Effector memory CD4-positive, alpha-beta T cell (primary cell): ENCODE measurements around the gene HTD2.
"Not testable (repeated sequence)": the region's sequence is repeated elsewhere in the genome, so short reads cannot be mapped to it uniquely, and the experiment has no call there.

Experiments used
- DNase-seq, 3 donors: peaks; one replicate each; pipeline ENCODE4 v3.0.0-alpha.2; 2020
- H3K27ac ChIP-seq: 2 replicates; pipeline ENCODE4 v1.7.0; 2013; ENCODE audit warnings: mild to moderate bottlenecking, low read length, moderate library complexity; ENCODE audit not compliant: insufficient read depth, poor library complexity, severe bottlenecking
- H3K27me3 ChIP-seq: replicated peaks from 2 replicates; pipeline ENCODE4 v1.7.0; 2013; ENCODE audit warnings: mild to moderate bottlenecking, low read length; ENCODE audit not compliant: insufficient read depth, control insufficient read depth, poor library complexity, severe bottlenecking
- H3K36me3 ChIP-seq: 2 replicates; pipeline ENCODE4 v1.7.0; 2013; ENCODE audit warnings: mild to moderate bottlenecking, low read length, moderate library complexity; ENCODE audit not compliant: control insufficient read depth, insufficient read depth
- H3K4me1 ChIP-seq: 2 replicates; pipeline ENCODE4 v1.7.0; 2013; ENCODE audit warnings: low read length, mild to moderate bottlenecking; ENCODE audit not compliant: control insufficient read depth, insufficient read depth, poor library complexity, severe bottlenecking
- H3K4me3 ChIP-seq: 2 replicates; pipeline ENCODE4 v1.7.0; 2013; ENCODE audit warnings: low read length, low read depth, mild to moderate bottlenecking; ENCODE audit not compliant: insufficient read depth, poor library complexity, severe bottlenecking
- H3K9me3 ChIP-seq: 2 replicates; pipeline ENCODE4 v1.7.0; 2013; ENCODE audit warnings: mild to moderate bottlenecking, low read length, moderate library complexity; ENCODE audit not compliant: control insufficient read depth
- total RNA-seq, 3 donors: gene quantifications; one replicate each; lab custom pipeline; 2026; lab: John Stamatoyannopoulos, UW

The HTD2 gene
- total RNA-seq: 0.86 to 1.4 (median 1.3) reads per million in 3 donors

- Histone ChIP-seq H3K4me1 (peaks cover 18% of the 10 kb centered on the region), H3K27me3 (no peaks in the 10 kb centered on the region), H3K27ac (peak within 1 kb of the TSS; percentile 99), H3K36me3 (peaks cover 10% of the 10 kb centered on the region), H3K4me3 (peak within 1 kb of the TSS; percentile 94), H3K9me3 (no peaks in the 10 kb centered on the region)
- DNase-seq: peak; percentile 95 to 98 (median 96)
Observed at GRCh38 chr3:58305882-58306711, at the start of gene HTD2, which contains the start of gene RPP14. HTD2 (plus strand) TSS chr3:58306520; CDS start chr3:58317614, 11,094 bp downstream. RPP14 (plus strand) TSS chr3:58306245; CDS start chr3:58310330, 4,085 bp downstream.

GRCh38 chr3:58258392-58259055 lies 47.8 kb upstream of the HTD2 start:
- no peak for DNase-seq
- Histone ChIP-seq H3K27ac (no peak overlapping the region), H3K9me3 (no peaks in the 10 kb centered on the region), H3K4me1 (no peaks in the 10 kb centered on the region), H3K27me3 (no peaks in the 10 kb centered on the region), H3K4me3 (no peak overlapping the region), H3K36me3 (no peaks in the 10 kb centered on the region)

- no peak overlapping the region for H3K27ac ChIP-seq
- H3K4me3 ChIP-seq: no peak overlapping the region
- H3K9me3 ChIP-seq: no peaks in the 10 kb centered on the region
- DNase-seq: no peak
- H3K36me3 ChIP-seq: no peaks in the 10 kb centered on the region
- H3K4me1 ChIP-seq: no peaks in the 10 kb centered on the region
- H3K27me3 ChIP-seq: no peaks in the 10 kb centered on the region
Observed at GRCh38 chr3:58260261-58260731, 46.0 kb upstream of the HTD2 start.

- no peaks in the 10 kb centered on the region for H3K9me3 ChIP-seq
- no peaks in the 10 kb centered on the region for H3K4me1 ChIP-seq
- DNase-seq: no peak
- no peak overlapping the region for H3K27ac ChIP-seq
- no peaks in the 10 kb centered on the region for H3K27me3 ChIP-seq
- no peaks in the 10 kb centered on the region for H3K36me3 ChIP-seq
- no peak overlapping the region for H3K4me3 ChIP-seq
Observed at GRCh38 chr3:58260733-58261132, 45.6 kb upstream of the HTD2 start.

- no peak overlapping the region for H3K27ac ChIP-seq
- H3K4me3 ChIP-seq: no peak overlapping the region
- no peaks in the 10 kb centered on the region for H3K27me3 ChIP-seq
- DNase-seq: no peak
- H3K9me3 ChIP-seq: no peaks in the 10 kb centered on the region
- H3K36me3 ChIP-seq: no peaks in the 10 kb centered on the region
- no peaks in the 10 kb centered on the region for H3K4me1 ChIP-seq
Observed at GRCh38 chr3:58261954-58262666, 44.2 kb upstream of the HTD2 start.

- H3K27me3 ChIP-seq: no peaks in the 10 kb centered on the region
- H3K9me3 ChIP-seq: no peaks in the 10 kb centered on the region
- no peaks in the 10 kb centered on the region for H3K4me1 ChIP-seq
- no peak overlapping the region for H3K27ac ChIP-seq
- H3K4me3 ChIP-seq: no peak overlapping the region
- no peaks in the 10 kb centered on the region for H3K36me3 ChIP-seq
- no peak for DNase-seq
Observed at GRCh38 chr3:58266577-58266976, 39.7 kb upstream of the HTD2 start.

- DNase-seq: not testable (repeated sequence)
Observed at GRCh38 chr3:58267543-58267942, 38.8 kb upstream of the HTD2 start.

GRCh38 chr3:58269356-58269755 lies 37.0 kb upstream of the HTD2 start:
- Histone ChIP-seq H3K9me3 (no peaks in the 10 kb centered on the region), H3K27me3 (no peaks in the 10 kb centered on the region), H3K27ac (no peak overlapping the region), H3K36me3 (no peaks in the 10 kb centered on the region), H3K4me1 (no peaks in the 10 kb centered on the region), H3K4me3 (no peak overlapping the region)
- no peak for DNase-seq

More at GRCh38 chr3:58267543-58267942, 38.8 kb upstream of the HTD2 start:
- not testable (repeated sequence) for H3K4me1 ChIP-seq, H3K27me3 ChIP-seq, H3K27ac ChIP-seq, H3K36me3 ChIP-seq, H3K9me3 ChIP-seq, H3K4me3 ChIP-seq

- peaks cover 4% of the 10 kb centered on the region for H3K36me3 ChIP-seq
- H3K9me3 ChIP-seq: no peaks in the 10 kb centered on the region
- no peak for DNase-seq
- no peak overlapping the region for H3K27ac ChIP-seq
- H3K27me3 ChIP-seq: no peaks in the 10 kb centered on the region
- H3K4me3 ChIP-seq: no peak overlapping the region
- no peaks in the 10 kb centered on the region for H3K4me1 ChIP-seq
Observed at GRCh38 chr3:58270485-58270884, 35.8 kb upstream of the HTD2 start.
